OCI-LY7 (cell line): ENCODE data around the gene MCM5. TPM values are rescaled to one million over a fixed set of nuclear protein-coding genes. Genes with fewer than 3 reads are reported as not detected.
A peak's percentile ranks its signal among the peaks of the same experiment; 100 is the strongest.

ENCODE experiments used
- BruUV-seq: library from RNA; stranded (reverse); fragments of 400-500 nt; replicated peaks from 2 replicates; lab custom pipeline; 2021; lab: Mats Ljungman, UMichigan
- CTCF ChIA-PET: fragments of 300-600 bp; sonication (Branson Sonifier 250); formaldehyde crosslinking; loops from one replicate; lab custom pipeline; 2022; ENCODE audit warnings: antibody characterized with exemption; ENCODE audit not compliant: unreplicated experiment; lab: Charles Lee
- POLR2A ChIA-PET: fragments of 300-600 bp; sonication (Branson Sonifier 250); formaldehyde crosslinking; loops from one replicate; lab custom pipeline; 2022; ENCODE audit warnings: antibody characterized with exemption; lab: Charles Lee
- DNase-seq: peaks from one replicate; pipeline ENCODE4 v3.0.0-alpha.2; 2015; ENCODE audit warnings: low spot score
- H2AFZ ChIP-seq: fragments of 200-600 bp; sonication (generic), shearing (Covaris generic); 2 replicates; pipeline ENCODE4 v1.6.1; 2014; ENCODE audit warnings: mild to moderate bottlenecking, antibody characterized with exemption, low read length, moderate library complexity
- H3K27ac ChIP-seq: fragments of 200-600 bp; sonication (generic); 2 replicates; pipeline ENCODE4 v1.5.1; 2014; ENCODE audit warnings: mixed run types, low read depth, mild to moderate bottlenecking, moderate library complexity, low read length, inconsistent platforms; ENCODE audit not compliant: poor library complexity, severe bottlenecking
- H3K36me3 ChIP-seq: fragments of 200-600 bp; sonication (generic); 2 replicates; pipeline ENCODE4 v1.6.1; 2014; ENCODE audit warnings: mild to moderate bottlenecking, antibody characterized with exemption, low read length, moderate library complexity, mixed read lengths; ENCODE audit not compliant: insufficient read depth
- H3K4me1 ChIP-seq: fragments of 200-600 bp; sonication (generic); 2 replicates; pipeline ENCODE4 v1.5.1; 2014; ENCODE audit warnings: mild to moderate bottlenecking, low read length; ENCODE audit not compliant: insufficient read depth, poor library complexity, severe bottlenecking
- H3K4me2 ChIP-seq: fragments of 200-600 bp; sonication (generic); 2 replicates; pipeline ENCODE4 v1.6.1; 2014; ENCODE audit warnings: mild to moderate bottlenecking, low read length
- H3K4me3 ChIP-seq: fragments of 200-600 bp; sonication (generic); 2 replicates; pipeline ENCODE4 v1.5.1; 2014; ENCODE audit warnings: mild to moderate bottlenecking, low read depth, low read length; ENCODE audit not compliant: poor library complexity, severe bottlenecking
- H3K79me2 ChIP-seq: fragments of 200-600 bp; sonication (generic); 2 replicates; pipeline ENCODE4 v1.6.1; 2016; ENCODE audit warnings: low read depth, mild to moderate bottlenecking, low read length, moderate library complexity, mixed read lengths; ENCODE audit not compliant: insufficient read depth
- H3K9me2 ChIP-seq: fragments of 200-600 bp; sonication (generic); 2 replicates; pipeline ENCODE4 v1.6.1; 2016; ENCODE audit warnings: mild to moderate bottlenecking, low read length, mixed read lengths; ENCODE audit not compliant: insufficient read depth
- H3K9me3 ChIP-seq: fragments of 200-600 bp; sonication (generic); 2 replicates; pipeline ENCODE4 v1.6.1; 2014; ENCODE audit warnings: mild to moderate bottlenecking, mixed run types, low read length, mixed read lengths
- H4K20me1 ChIP-seq: fragments of 200-600 bp; sonication (generic); 2 replicates; pipeline ENCODE4 v1.6.1; 2014; ENCODE audit warnings: mild to moderate bottlenecking, antibody characterized with exemption, low read length, moderate library complexity, mixed read lengths; ENCODE audit not compliant: insufficient read depth
- EZH2phosphoT487 ChIP-seq: fragments of 200-600 bp; sonication (generic); IDR thresholded peaks from 2 replicates; pipeline ENCODE4 v1.6.1; 2018; ENCODE audit warnings: low read depth, borderline replicate concordance, mild to moderate bottlenecking, mixed run types, antibody characterized with exemption, low read length, moderate library complexity, mixed read lengths
- intact Hi-C: fragments of 100-400 bp; cut with micrococcal nuclease; formaldehyde crosslinking; loops from one replicate; pipeline ENCODE4 v1.10.0; 2022; ENCODE audit not compliant: unreplicated experiment
- total RNA-seq, 2 experiments: library from RNA; depleted of rRNA in 1 of 2; stranded (reverse); fragments of >200 nt in 1 of 2; shearing (Covaris generic) in 1 of 2; gene quantifications; 2 replicates each; pipeline ENCODE4 v1.2.3, GENCODE V29; 2014 to 2022
- TF ChIP-seq, protein P1 (sequence below): fragments of 200-600 bp; sonication (generic); conservative IDR thresholded peaks from 2 replicates; pipeline ENCODE4 v1.5.1; 2014; ENCODE audit warnings: mild to moderate bottlenecking, antibody characterized with exemption, low read length, moderate library complexity, mixed read lengths

Gene MCM5
- total RNA-seq, 2 experiments from 2014 or later, result 242 to 360 TPM

DNA sequence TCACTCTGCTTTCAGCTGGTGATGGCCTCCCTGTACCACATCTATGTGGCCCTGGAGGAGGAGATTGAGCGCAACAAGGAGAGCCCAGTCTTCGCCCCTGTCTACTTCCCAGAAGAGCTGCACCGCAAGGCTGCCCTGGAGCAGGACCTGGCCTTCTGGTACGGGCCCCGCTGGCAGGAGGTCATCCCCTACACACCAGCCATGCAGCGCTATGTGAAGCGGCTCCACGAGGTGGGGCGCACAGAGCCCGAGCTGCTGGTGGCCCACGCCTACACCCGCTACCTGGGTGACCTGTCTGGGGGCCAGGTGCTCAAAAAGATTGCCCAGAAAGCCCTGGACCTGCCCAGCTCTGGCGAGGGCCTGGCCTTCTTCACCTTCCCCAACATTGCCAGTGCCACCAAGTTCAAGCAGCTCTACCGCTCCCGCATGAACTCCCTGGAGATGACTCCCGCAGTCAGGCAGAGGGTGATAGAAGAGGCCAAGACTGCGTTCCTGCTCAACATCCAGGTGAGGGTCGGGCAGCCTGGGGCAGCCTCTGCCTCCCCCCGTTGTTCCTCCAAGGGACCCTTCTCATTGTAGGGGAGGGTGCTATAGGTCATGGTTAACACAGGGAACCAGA lies 13.2 kb upstream of the MCM5 start:
- intact Hi-C loops, result no loop called here
- POLR2A ChIA-PET, result no interaction called here

DNA sequence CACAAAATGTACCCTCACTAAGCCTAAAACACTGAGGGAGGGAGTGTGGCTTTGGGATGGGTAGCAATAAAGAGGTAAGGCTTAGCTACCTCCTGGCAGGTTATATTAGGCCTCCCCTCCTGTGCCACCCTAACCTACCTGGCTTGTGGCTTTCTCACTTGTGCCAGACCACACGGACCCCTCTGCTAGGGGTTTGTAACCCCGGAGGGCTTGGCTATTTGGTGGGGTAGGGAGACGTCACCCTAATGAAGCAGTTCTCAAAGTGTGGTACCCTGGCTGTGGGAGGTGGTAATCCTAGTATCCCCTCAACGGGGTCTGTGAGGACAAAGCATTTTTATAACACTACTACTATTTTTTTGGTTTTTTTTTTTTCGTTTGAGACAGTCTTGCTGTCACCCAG lies 9.0 kb upstream of the MCM5 start:
- no peaks in the 10 kb centered on the region for H3K9me3 ChIP-seq
- H3K27ac ChIP-seq, result no peak overlapping the region
- H3K4me3 ChIP-seq, result no peak overlapping the region
- H3K9me2 ChIP-seq, result no peaks in the 10 kb centered on the region
- POLR2A ChIA-PET, result interaction anchor here (0.7 kb wide), 2 partner anchors 35 to 868 kb away, joined by 3 to 4 read pairs; no protein-coding TSS in a partner anchor
- CTCF ChIA-PET, result no interaction called here
- H3K4me2 ChIP-seq, result no peak overlapping the region
- no peak for DNase-seq
- peaks cover 25% of the 10 kb centered on the region for H3K4me1 ChIP-seq
- no peaks in the 10 kb centered on the region for H3K79me2 ChIP-seq
- H3K36me3 ChIP-seq, result no peaks in the 10 kb centered on the region
- TF ChIP-seq, protein P1, sequence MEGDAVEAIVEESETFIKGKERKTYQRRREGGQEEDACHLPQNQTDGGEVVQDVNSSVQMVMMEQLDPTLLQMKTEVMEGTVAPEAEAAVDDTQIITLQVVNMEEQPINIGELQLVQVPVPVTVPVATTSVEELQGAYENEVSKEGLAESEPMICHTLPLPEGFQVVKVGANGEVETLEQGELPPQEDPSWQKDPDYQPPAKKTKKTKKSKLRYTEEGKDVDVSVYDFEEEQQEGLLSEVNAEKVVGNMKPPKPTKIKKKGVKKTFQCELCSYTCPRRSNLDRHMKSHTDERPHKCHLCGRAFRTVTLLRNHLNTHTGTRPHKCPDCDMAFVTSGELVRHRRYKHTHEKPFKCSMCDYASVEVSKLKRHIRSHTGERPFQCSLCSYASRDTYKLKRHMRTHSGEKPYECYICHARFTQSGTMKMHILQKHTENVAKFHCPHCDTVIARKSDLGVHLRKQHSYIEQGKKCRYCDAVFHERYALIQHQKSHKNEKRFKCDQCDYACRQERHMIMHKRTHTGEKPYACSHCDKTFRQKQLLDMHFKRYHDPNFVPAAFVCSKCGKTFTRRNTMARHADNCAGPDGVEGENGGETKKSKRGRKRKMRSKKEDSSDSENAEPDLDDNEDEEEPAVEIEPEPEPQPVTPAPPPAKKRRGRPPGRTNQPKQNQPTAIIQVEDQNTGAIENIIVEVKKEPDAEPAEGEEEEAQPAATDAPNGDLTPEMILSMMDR, result no peak
- no peak for TF ChIP-seq EZH2phosphoT487
- no peaks in the 10 kb centered on the region for H4K20me1 ChIP-seq
- BruUV-seq, result no TSS peak
- no peak overlapping the region for H2AFZ ChIP-seq
- intact Hi-C loops, result no loop called here

More for the DNA sequence above, 13.2 kb upstream of the MCM5 start:
- no TSS peak for BruUV-seq
- no peak overlapping the region for H3K4me2 ChIP-seq
- H3K9me3 ChIP-seq, result no peaks in the 10 kb centered on the region
- no peak overlapping the region for H3K4me3 ChIP-seq
- CTCF ChIA-PET, result no interaction called here
- no peak for DNase-seq
- no peaks in the 10 kb centered on the region for H3K79me2 ChIP-seq
- no peaks in the 10 kb centered on the region for H3K9me2 ChIP-seq
- peaks cover 10% of the 10 kb centered on the region for H3K4me1 ChIP-seq
- no peak overlapping the region for H3K27ac ChIP-seq
- no peak for TF ChIP-seq EZH2phosphoT487
- TF ChIP-seq, protein P1, result no peak
- no peak overlapping the region for H2AFZ ChIP-seq
- H3K36me3 ChIP-seq, result no peaks in the 10 kb centered on the region
- no peaks in the 10 kb centered on the region for H4K20me1 ChIP-seq

DNA sequence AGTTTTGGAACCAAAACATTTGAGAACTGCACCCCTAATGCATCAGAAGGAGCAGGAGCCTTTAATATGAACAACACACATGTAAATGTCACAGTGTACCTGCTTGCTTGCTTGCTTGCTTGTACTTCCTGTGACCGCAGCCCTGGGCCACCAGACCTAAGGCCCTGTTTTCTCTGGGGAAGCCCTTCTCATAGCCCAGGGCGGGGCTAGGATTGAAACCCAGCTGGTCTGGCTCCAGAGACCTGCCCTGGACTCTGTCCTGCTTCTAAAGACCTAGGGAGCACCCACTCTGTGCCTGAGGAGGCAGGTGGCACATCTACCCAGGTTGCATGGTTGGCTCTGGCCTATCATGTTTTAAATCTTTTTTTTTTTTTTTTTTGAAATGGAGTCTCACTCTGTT lies 7.6 kb upstream of the MCM5 start:
- DNase-seq, result peak; percentile 73
- TSS peak; percentile 60 for BruUV-seq
- TF ChIP-seq EZH2phosphoT487, result no peak
- TF ChIP-seq, protein P1, result no peak
- ChIA-PET POLR2A (interaction anchor here (0.6 to 0.9 kb wide), 3 partner anchors 12 to 37 kb away, joined by 3 read pairs; no protein-coding TSS in a partner anchor), CTCF (interaction anchor here (1.1 kb wide), 1 partner anchor 33 kb away, joined by 3 read pairs; no protein-coding TSS in a partner anchor)
- Histone ChIP-seq H2AFZ (peak overlapping the region; percentile 65; the same call in 1 of the 2 replicates), H3K4me3 (no peak overlapping the region), H3K27ac (peak overlapping the region; percentile 5), H3K79me2 (no peaks in the 10 kb centered on the region), H3K4me2 (peak overlapping the region; percentile 37; the same call in 1 of the 2 replicates), H3K9me3 (no peaks in the 10 kb centered on the region), H3K9me2 (no peaks in the 10 kb centered on the region), H3K36me3 (no peaks in the 10 kb centered on the region), H4K20me1 (no peaks in the 10 kb centered on the region), H3K4me1 (peaks cover 38% of the 10 kb centered on the region)
- intact Hi-C loops, result no loop called here
